Pancreas (tissue), 10 donors: ENCODE data around the gene DTWD2. TPM values are rescaled to one million over a fixed set of nuclear protein-coding genes. Genes with fewer than 3 reads are reported as not detected.

Experiments
- ATAC-seq, 4 donors: fragments of 200-7000 bp; cut with Tn5 transposase; one replicate each; pipeline versions ENCODE4 v1.8.0 to v1.9.1; 2020; ENCODE audit warnings: mild to moderate bottlenecking in 4 of 4, moderate library complexity in 4 of 4
- DNase-seq, 6 donors: peaks; one replicate each; pipeline ENCODE4 v3.0.0-alpha.2; 2020
- FAIRE-seq: peaks from 2 replicates; lab custom pipeline; 2012; peaks lifted over from hg19 to GRCh38; lab: Jason Lieb, UNC
- H3K27ac ChIP-seq, 4 donors: fragments of 200-600 bp; sonication (generic); 1 replicate in 3 of 4; 2 replicates in 1 of 4; pipeline versions ENCODE4 v1.5.0 to v1.8.0; 2020
- H3K27me3 ChIP-seq, 4 donors: fragments of 200-600 bp; one replicate each; pipeline ENCODE4 v1.8.0; 2021
- H3K36me3 ChIP-seq, 3 donors: fragments of 200-600 bp; sonication (generic) in 1 of 3; one replicate each; pipeline versions ENCODE4 v1.5.0 to v1.8.0; 2020 to 2021
- H3K4me1 ChIP-seq, 3 donors: fragments of 200-600 bp; one replicate each; pipeline ENCODE4 v1.8.0; 2021
- H3K4me3 ChIP-seq, 4 donors: fragments of 200-600 bp; sonication (generic) in 2 of 4; one replicate each; pipeline versions ENCODE4 v1.5.0 to v1.8.0; 2020 to 2021
- H3K9me3 ChIP-seq, 4 donors: fragments of 200-600 bp; one replicate each; pipeline ENCODE4 v1.8.0; 2021
- CTCF ChIP-seq, 4 donors: fragments of 200-600 bp; sonication (generic) in 3 of 4; IDR thresholded peaks; one replicate each; pipeline versions ENCODE4 v1.5.0 to v1.8.0; 2021; ENCODE audit warnings: antibody characterized with exemption in 4 of 4
- WGBS, 2 donors: extraction: QIAGEN DNeasy Blood & Tissue Kit; methylation state at CpG; one replicate each; pipeline ENCODE4 v1.1.7; 2013; 5-methylcytosine and 5-hydroxymethylcytosine counted together
- intact Hi-C, 3 donors: fragments of 100-400 bp; cut with DNase I; formaldehyde crosslinking; loops; one replicate each; pipeline versions ENCODE4 v1.11.1 to v1.14.2; 2022
- polyA plus RNA-seq, 2 donors: library from polyadenylated mRNA; stranded (reverse); fragments of 200-250 nt; gene quantifications; one replicate each; pipeline ENCODE4 v1.2.3, GENCODE V29; 2013
- total RNA-seq, 6 donors: library from RNA; stranded (reverse); fragmentation: NEBNext Ultra II Directional in 4 of 6; extraction: Animal tissue kit (Norgen Biotek cat#: 25700) in 4 of 6; gene quantifications; one replicate each; pipeline versions ENCODE4 v1.2.1 to v1.2.4, GENCODE V29; 2021 to 2023
- donor health status: healthy with polysubstance abuse.
- donor health status: DM: no; HTN: no; CAD: no; lungs with moderate emphysema.
- donor health status: DM: no; HTN: no; CAD: no.
- donor health status: control.
- donor health status: control.
- donor health status: Bipolar disorder and iron deficiency.
- donor health status: DM: yes; HTN: yes; CAD: no.
- donor health status: DM: no; HTN: no; CAD: no.
- donor health status: DM: no; HTN: no; CAD: no.
- donor health status: DM: yes; HTN: yes; CAD: no.

The DTWD2 gene
- total and polyA plus RNA-seq, 8 donors: 1.8 to 6.9 (median 4.5) TPM

- ATAC-seq (peak; percentile 53 to 88 (median 79)), FAIRE-seq (no peak), DNase-seq (no peak)
- Histone ChIP-seq H3K4me3 (no peak overlapping the region), H3K36me3 (no peaks in the 10 kb centered on the region), H3K9me3 (no peaks in the 10 kb centered on the region), H3K27ac (no peak overlapping the region), H3K4me1 (no peaks in the 10 kb centered on the region), H3K27me3 (no peaks in the 10 kb centered on the region)
- WGBS, 2 donors: 38 to 60% methylated on average over 5 of the region's 5 CpGs
- peak in 1 of 4 donors; percentile 11 for TF ChIP-seq CTCF (IDR thresholded peaks at IDR 0.05)
- intact Hi-C loops: no loop called here
Measured at GRCh38 chr5:119022017-119022745, 33.8 kb upstream of the DTWD2 start.

GRCh38 chr5:119021149-119021732 lies 32.9 kb upstream of the DTWD2 start:
- FAIRE-seq: no peak
- H3K27ac ChIP-seq: no peak overlapping the region
- no peak for ATAC-seq
- DNase-seq: no peak
- no peaks in the 10 kb centered on the region for H3K36me3 ChIP-seq
- H3K4me3 ChIP-seq: no peak overlapping the region
- no peak for TF ChIP-seq CTCF (IDR thresholded peaks at IDR 0.05)
- H3K9me3 ChIP-seq: no peaks in the 10 kb centered on the region
- intact Hi-C loops: no loop called here
- 72 to 79% methylated on average over 3 of the region's 3 CpGs for WGBS, 2 donors
- no peaks in the 10 kb centered on the region for H3K27me3 ChIP-seq
- H3K4me1 ChIP-seq: no peaks in the 10 kb centered on the region

- WGBS, 2 donors: 70% methylated on average over 7 of the region's 7 CpGs
Measured at GRCh38 chr5:119019949-119020348, 31.6 kb upstream of the DTWD2 start.

GRCh38 chr5:119019501-119019900 lies 31.2 kb upstream of the DTWD2 start:
- no peak overlapping the region for H3K4me3 ChIP-seq
- no peak for ATAC-seq
- TF ChIP-seq CTCF (IDR thresholded peaks at IDR 0.05): no peak
- intact Hi-C loops: no loop called here
- no peaks in the 10 kb centered on the region for H3K9me3 ChIP-seq
- FAIRE-seq: no peak
- DNase-seq: no peak
- no peaks in the 10 kb centered on the region for H3K27me3 ChIP-seq
- 67 to 79% methylated on average over 1 of the region's 1 CpG for WGBS, 2 donors
- no peaks in the 10 kb centered on the region for H3K36me3 ChIP-seq
- H3K27ac ChIP-seq: no peak overlapping the region
- no peaks in the 10 kb centered on the region for H3K4me1 ChIP-seq

More at GRCh38 chr5:119019949-119020348, 31.6 kb upstream of the DTWD2 start:
- Histone ChIP-seq H3K27me3 (no peaks in the 10 kb centered on the region), H3K4me3 (no peak overlapping the region), H3K27ac (no peak overlapping the region), H3K4me1 (no peaks in the 10 kb centered on the region), H3K9me3 (no peaks in the 10 kb centered on the region), H3K36me3 (no peaks in the 10 kb centered on the region)
- no peak for DNase-seq
- FAIRE-seq: no peak
- intact Hi-C loops: no loop called here
- no peak for TF ChIP-seq CTCF (IDR thresholded peaks at IDR 0.05)
- ATAC-seq: peak in 2 of 4 donors; percentile 52 to 57

GRCh38 chr5:119017994-119018393 lies 29.6 kb upstream of the DTWD2 start:
- H3K36me3 ChIP-seq: no peaks in the 10 kb centered on the region
- H3K27ac ChIP-seq: no peak overlapping the region
- WGBS, 2 donors: 67% methylated on average over 2 of the region's 2 CpGs
- no peaks in the 10 kb centered on the region for H3K4me1 ChIP-seq
- no peak overlapping the region for H3K4me3 ChIP-seq
- no peaks in the 10 kb centered on the region for H3K27me3 ChIP-seq
- no peak for ATAC-seq
- DNase-seq: no peak
- TF ChIP-seq CTCF (IDR thresholded peaks at IDR 0.05): no peak
- intact Hi-C loops: no loop called here
- no peaks in the 10 kb centered on the region for H3K9me3 ChIP-seq
- no peak for FAIRE-seq
